HG03064 (cell line): Measurements from ENCODE around the gene PLA2G12A.
A peak's percentile ranks its signal among the peaks of the same experiment; 100 is the strongest.

ENCODE experiments used
- ATAC-seq: cut with Tn5 transposase; IDR thresholded peaks from one replicate; pipeline ENCODE4 v1.9.1; 2021; ENCODE audit warnings: low read depth; ENCODE audit not compliant: unreplicated experiment

Gene PLA2G12A

DNA sequence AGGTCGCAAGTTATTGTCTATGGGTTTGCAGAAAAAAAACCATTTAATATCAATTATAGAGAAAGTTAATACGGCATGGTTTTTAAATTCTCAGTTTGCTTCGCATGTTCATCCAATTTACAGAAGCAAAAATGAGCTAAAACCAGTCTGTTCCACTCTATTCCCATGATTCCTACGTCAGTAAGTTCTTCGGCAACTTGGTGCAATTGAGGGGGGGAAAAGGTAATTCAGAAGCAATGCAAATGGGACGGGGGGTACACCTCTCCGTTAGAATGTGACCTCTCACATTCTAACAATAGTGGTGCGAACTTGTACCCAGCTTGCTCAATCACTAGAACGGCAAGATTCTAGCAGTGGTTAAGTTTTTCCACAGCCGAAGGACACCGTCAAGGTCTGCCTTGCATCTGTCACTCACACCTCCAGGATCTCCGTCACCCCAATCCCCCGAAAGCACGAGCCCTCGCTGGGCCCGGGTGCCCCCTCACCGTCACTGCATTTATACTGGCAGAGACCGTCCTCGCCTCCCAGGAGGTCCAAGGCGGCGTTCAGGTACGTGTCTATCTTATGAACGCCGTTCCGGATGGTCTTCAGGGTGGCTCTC, 653 bp downstream of the PLA2G12A start:
- no peak for ATAC-seq

DNA sequence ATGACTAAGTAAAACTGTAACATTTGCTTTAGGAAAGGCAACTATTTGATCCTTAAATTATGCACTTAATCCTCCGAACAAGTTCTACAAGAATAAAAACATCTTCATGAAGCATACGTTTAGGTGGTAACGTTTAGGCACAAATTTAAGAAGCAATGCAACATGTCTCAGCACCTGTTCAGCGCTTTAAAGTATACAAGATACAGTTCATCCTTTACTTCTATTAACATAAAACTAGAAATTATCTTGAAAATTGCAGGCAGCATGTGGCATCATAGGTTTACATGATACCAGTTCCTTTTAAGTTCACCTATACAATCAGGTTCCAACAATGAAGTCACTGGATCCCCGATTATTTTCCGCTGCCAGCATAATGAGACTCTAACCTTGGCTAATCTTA, 1.5 kb downstream of the PLA2G12A start:
- ATAC-seq = no peak

DNA sequence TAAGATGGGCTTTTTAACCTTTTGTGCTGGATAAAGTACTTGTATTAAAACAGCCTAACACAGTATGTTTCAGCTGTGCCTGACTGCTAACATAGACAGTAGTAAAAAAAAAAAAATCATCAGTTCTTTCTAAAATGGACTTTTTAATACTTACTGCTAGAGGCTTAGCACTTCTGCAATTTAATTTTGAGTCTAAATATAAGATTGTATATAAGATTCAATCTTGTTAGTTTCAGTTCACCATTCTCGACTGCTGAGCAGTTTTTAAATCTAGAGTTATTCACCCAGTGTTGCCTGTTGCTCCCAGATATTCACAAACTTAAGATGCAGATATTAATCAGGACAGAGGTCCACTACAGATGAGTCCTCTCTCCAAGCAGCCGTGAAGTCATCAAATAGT, 6.8 kb downstream of the PLA2G12A start:
- no peak for ATAC-seq

DNA sequence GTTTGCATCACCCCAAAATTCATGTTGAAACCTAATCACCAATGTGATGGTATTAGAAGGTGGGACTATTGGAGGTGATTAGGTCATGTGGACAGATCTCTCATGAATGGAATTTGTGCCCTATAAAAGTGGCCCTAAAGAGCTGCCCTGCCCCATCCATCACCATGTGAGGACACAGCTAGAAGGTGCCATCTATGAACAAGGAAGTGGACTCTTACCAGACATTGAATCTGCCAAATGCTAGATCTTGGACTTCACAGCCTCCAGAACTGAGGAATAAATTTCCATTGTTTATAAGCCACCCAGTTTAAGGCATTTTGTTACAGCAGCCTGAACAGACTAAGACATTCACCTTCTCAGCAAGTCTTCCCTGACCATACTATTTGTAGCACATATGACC, 7.5 kb downstream of the PLA2G12A start:
- ATAC-seq = no peak

DNA sequence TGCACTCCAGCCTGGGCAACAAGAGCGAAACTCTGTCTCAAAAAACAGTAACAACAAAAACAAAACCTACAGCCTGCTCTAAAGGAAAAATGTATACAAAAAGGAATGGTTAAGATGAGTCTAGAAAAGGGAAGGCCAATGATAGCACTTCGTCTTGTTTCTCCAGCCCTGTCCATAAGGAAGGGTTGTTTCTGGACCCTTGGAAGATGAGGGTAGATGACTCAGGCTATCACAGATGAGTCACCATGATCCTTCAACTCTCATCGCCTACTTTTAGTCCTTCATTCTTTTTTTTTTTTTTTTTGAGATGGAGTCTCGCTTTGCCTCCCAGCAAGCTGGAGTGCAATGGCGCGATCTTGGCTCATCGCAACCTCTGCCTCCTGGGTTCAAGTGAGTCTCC, 8.8 kb downstream of the PLA2G12A start:
- no peak for ATAC-seq

DNA sequence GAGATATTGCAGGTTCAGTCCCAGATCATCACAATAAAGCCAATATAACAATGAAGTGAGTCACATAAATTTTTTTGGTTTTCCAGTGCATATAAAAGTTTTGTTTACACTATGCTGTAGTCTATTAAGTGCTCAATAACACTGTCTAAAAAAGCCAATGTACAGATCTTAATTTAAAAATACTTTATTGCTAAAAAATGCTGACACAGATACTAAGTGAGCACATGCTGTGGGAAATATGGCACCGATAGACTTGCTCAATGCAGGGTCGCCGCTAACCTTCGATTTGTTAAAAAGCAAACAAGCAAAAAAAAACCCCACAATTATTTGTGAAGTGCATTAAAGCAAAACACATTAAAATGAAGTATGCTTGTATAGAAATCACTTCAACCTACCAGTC, 10.3 kb downstream of the PLA2G12A start:
- ATAC-seq = no peak

DNA sequence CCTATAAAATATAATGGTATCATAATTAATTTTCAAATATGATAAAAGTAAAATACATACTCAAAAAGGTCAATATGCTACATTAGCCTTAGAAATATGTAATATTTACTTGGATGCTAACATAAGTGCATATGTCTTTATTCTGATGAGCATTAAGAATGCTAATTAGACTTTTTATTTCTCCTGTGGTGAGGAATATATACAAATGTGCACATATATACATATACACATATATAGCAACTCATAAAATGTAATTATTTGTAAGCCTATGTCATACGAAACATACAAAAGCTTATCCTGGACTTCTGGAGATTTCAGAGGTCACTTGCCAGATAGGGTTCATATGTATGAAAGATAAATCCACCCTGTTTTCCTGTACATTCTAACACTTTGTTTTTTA, 11.1 kb downstream of the PLA2G12A start:
- ATAC-seq = no peak

DNA sequence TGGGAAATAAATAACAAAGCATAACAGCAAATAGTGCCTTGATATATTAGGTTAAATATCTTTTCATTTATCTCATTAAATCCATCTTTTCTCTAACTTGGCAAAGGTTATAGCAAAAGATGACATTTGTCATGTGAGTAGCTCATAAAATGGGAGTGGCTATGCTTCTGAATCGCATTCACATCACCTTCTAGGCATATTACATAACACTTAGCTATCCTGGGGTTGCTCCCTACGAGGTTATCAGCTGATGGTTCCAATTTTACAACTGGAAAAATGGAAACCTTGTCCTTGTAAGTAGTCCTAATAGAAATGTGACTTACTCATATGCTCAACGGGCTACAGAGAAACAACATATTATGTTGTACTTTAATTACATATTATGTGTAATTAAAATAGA, 16.4 kb downstream of the PLA2G12A start:
- no peak for ATAC-seq

DNA sequence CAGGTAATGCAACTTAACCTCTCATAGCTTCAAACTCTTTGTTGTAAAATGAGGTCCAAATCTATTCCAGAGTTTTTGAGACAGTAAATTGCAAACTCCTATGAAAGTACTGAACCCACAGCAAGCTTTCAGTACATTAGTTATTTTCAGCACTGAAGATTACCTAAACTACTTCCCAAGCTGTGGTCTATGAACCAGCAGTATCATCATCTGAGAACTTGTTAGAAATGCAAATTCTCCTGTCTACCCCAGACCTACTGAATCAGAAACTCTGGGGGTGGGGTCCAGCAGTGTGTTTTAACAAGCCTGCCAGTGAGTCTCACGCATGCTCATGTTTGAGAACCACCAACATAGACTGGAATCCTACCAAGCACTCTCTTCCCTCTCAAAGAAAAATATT, 20.9 kb downstream of the PLA2G12A start:
- peak; percentile 62 for ATAC-seq

DNA sequence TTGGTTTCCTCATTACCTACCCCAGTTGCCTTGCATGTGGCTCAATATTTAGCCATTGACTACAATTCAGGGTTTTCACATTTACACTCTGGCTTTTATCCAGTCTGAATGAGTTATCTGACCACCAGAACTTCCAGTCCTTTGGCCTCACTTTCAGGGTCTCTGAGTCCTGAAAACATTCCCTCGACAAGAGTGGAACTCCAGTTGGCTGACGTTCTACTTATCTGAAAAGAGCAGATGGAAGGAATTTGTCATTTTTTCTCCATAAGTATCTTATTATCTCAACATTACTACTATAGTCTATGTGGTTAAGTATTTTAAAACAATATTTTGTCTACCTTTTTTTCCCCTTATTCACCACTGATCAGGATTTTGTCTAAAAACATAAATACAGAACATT, 21.4 kb downstream of the PLA2G12A start:
- no peak for ATAC-seq

DNA sequence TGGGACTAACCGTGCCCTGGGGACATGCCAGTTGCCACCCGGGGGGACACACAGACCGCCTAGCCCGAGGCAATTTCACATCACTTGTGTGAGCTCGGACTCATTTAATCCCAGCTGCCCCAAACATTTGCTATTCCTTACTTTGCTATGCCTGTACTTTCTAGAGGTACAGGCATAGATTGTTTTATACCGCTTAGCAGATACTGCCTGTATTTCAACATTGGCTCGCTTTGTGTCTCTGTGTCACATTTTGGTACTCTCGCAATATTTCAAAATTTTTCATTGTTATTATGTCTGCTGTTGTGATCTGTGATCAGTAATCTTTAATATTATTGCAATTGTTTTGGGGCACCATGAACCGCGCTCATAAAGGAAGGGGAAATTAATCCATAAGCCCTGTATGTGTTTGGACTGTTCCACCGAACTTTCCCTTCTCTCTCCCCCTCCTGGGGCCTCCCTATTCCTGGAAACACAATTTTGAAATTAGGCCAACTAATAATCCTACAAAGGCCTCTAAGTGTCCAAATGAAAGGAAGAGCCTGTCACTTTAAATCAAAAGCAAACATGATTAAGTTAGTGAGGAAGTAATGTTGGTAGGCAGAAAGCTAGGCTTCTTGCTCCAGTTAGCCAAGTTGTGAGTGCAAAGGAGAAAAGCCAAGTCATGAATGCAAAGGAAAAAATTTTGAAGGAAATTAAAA, 26.1 kb downstream of the PLA2G12A start:
- ATAC-seq = no peak

DNA sequence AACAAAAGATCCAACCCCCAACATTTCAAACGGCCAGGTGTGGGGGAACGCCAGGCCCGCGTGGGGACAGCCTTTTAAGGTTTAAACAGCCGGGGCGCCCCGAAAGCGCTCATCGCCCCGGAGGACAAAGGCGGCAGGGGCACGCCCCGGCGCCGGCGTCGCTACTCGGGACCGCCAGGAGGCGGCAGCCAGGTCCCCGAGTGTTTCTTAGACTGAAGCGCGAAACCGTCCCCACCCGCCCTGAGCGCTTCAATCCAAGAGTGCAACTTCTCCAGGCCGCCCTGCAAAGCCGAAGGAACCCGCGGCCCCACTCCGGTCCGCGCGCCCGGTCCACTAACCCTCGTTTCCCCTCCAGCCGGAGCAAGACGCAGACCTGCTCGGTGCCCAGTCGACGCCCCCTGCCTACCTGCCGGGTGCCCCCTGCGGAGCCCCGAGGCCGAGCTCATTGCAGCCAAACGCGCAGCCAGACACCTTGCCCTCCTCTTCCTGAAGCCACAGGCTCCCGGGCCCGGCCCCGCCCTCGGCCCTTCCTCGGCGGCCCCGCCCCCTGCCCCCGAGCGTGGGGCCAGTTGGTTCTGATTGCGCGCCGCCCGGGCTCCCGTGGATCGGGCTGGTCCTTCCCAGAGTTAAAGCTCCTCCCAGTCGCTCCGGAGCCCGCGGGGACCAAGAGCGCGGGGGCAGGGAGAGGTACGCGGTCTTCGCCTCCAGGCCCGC, 26.8 kb downstream of the PLA2G12A start, which contains the start of gene CASP6:
Gene CASP6 (minus strand): TSS at position 496 of the 714 bp plus-strand sequence. CDS start 50 bp downstream, at position 446.
- peak; percentile 70 for ATAC-seq

DNA sequence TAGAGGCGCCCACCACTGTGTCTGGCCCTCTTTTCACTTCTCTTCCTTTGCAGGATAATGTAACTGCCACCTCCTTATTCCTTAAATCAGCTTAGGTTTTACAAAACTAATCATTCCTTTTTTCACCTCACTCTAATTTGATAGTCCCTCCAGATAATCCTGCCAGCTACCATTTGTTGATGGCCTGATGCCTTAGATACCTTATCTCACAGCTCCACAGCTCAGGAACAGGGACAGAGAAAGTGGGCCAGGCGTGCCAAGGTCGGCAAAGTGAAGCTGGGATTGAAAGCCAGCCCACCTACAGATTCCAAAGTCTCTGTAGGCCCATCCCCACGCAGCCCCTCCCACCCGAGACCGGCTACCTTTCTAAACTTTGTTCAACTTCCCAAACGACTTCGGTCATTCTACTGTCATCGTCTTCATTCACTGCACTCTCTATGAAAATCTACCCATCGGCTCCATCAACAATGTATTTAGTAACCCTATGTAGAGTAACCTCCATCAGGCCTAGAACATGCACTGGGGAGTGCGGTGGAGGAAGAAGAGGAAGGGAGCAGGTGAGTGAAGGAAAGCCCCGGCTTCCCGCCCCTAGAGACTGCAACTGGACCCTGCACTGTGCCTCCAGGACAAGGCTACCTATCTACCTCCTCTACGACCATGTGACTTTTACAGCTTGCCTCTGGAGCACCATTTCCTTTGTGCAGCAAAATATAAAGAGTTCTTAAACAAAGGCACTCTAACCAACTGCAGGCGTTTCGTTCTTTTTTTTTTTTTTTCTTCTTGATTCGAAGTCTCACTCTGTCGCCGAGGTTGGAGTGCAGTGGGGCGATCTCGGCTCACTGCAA, 28.1 kb downstream of the PLA2G12A start:
- ATAC-seq = no peak

DNA sequence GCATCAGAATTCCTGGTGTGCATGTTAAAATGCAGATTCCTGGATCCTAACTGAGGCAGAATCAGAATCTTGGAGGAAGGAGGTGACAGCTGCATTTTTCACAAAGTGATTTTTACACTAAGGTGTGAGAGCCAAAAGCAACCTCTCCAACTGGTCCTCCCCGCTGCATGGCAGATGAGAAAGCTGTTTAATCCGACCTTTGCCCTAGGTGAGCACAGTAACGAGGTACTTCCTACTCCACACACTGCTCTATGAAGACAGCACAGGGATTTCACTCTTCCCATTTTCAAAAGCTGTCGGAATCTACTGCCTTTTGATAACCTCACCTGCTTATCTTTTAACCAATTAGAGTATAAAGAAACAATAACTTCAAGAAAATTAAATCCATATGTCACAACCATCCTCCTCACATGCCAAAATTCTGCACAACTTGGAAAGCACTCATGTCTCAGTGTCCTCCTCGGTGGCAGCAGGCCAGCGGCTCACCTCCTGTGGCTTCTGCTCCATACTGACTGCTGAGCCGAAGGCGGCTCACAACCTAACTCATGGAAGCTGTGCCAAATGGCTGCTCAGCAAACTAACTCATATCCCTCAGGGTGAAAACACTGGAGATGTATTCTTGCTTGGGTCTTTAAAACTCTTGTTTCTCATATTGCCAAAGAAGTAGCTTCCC, 30.2 kb downstream of the PLA2G12A start:
- ATAC-seq = no peak

DNA sequence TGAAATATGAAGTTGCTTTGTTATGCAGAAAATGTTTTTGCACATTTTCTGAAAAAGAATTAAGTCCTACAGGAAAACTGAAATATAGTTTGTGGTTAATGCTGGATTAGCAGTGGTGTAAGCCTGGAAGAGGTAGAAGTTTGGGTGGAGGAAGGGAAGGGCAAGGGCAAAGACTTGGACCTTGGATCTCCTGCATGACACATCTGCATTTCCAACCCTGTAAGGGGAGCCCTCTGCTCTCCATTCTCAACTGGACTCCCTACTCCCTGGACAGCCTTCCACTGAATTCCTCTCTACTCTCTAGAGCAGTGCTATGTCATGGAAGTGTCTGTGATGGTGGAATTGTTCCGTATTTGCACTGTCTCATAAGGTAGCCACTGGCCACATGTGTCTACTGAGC, 31.2 kb downstream of the PLA2G12A start:
- ATAC-seq = no peak

DNA sequence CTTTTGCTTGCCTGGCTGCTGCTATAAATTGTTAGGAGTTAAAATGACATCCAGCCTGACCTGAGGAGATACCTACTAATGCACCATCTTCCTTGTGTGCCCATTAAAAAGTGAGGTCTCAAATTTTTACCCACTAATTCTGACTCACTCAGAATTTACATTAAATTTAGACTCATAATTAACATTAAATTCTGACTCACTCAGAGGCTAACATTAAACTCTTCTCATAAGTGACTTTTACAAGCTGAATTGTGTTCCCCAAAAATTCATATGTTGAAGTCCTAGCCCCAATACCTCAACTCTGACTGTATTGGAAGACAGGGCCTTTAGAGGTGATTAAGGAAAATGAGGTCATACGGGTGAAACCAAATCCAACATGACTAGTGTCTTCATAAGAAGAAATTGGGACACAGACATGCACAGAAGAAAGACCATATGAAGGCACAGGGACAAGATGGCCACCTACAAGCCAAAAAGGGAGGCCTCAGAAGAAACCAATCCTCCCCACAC, 38.4 kb downstream of the PLA2G12A start:
- no peak for ATAC-seq

DNA sequence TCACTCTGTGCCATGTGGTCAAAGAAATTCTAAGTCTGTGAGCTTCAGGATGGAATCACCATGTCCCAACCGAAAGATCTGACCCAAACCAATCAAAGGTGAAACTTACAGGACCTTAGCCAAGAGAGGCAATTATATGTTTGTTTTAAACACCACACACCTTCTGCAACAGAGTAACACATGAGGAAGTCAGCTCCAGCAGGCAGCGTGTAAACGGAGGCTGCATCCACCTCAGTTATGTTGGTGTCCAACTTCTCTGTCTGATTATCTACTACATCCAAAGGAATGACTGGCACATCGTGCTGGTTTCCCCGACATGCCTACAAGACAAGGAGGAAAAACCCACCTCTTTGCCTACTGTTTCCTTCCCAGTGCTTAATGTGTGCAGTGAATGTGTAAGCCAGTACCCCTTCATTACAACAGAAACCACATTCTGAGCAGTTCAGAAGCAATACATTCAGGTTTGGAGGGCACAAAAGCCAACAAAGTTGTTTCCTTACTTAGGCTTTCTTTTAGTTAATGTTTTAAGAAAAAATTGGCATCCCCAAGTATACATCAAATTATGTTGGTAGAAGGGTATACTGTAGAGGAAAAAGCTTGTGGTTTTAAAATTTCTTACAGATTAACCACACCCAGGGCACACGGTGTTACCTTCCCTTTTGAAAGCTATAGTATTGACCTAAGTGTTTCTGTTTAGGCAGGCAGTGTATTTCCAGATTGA, 39.0 kb downstream of the PLA2G12A start:
- ATAC-seq = peak; percentile 94

DNA sequence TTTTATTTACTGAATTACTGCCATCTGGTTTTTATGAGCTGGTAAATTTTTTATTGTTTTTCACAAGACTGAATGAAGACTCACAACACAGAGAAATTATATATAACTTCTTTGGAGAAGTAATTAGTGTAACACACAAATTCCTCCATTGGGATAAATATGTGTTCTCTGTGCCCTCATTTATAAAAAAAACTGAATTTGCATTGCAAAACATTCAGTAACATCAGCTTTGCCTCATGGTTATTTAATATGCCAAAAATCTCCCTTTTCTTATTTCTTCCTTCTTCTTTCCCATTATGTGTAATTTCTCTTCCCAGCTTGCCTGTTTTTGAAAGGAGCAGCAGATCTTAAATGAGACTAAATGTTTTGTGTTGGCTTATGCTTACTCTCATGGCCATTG, 45.1 kb downstream of the PLA2G12A start:
- no peak for ATAC-seq

DNA sequence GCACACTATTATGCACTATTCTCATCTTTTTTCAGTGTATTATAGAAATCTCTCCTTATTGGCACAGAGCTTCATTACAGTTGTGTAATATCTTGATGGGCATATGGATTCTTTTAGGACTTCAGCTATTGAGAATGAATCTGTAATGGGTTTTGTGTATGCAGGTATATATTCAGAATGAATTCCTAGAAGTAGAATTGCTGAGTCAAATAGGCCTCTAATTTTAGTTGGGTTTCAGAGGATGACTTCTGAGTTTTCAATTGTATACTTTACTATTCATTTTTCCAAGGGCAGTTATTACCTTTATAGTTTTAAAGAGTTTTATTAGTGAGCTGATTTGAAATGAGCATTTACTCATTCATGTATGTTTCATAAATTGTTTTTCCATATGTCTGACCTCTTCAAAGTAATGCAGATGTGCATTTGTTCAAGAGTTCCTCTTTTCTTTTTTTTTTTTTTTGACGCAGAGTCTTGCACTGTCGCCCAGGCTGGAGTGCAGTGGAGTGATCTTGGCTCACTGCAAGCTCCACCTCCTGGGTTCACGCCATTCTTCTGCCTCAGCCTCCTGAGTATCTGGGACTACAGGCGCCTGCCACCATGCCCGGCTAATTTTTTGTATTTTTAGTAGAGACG, 46.1 kb downstream of the PLA2G12A start:
- ATAC-seq = no peak
